Endometrium (tissue), 2 donors: Measurements from ENCODE around the gene PRM1.
"Not testable (repeated sequence)": the region's sequence is repeated elsewhere in the genome, so short reads cannot be mapped to it uniquely, and the experiment has no call there.

Source experiments
- FAIRE-seq: peaks from 2 replicates; lab custom pipeline; 2012; peaks lifted over from hg19 to GRCh38; lab: Jason Lieb, UNC
- donor health status: control.
- donor health status: control.

The PRM1 gene

DNA sequence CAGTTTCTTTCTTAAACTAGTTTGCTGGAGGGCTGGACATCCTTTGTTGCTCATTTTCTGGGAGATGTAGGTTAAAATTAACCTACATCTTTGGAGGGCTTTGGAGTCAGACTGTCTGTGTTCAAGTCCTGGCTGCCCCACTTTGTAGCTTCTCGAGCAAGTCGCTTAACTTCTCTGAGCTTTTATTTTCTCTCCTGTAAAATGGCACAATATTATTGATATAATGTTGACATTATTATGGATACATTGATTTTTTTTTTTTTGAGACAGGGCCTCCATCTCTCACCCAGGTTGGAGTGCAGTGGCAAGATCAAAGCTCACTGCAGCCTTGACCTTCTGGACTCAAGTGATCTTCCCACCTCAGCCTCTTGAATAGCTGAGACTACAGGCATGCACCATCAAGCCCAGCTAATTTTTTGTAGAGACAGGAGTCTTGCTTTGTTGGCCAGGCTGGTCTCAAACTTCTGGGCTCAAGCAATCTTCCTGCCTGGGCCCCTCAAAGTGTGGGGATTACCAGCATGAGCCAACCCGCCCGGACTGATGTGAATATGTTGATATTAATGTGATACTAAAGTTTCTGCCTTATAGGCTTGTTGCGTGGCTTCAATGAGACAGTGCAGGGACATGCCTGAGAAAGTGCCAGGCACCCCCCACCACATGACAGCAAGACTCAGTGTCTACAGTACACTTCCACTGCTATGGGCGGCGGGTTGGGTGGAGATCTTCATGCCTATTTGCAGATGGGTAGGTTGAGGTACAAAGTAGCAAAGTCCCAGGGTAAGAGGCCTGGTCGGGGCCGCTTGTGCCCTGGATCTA, 32.6 kb upstream of the PRM1 start:
- FAIRE-seq = no peak

DNA sequence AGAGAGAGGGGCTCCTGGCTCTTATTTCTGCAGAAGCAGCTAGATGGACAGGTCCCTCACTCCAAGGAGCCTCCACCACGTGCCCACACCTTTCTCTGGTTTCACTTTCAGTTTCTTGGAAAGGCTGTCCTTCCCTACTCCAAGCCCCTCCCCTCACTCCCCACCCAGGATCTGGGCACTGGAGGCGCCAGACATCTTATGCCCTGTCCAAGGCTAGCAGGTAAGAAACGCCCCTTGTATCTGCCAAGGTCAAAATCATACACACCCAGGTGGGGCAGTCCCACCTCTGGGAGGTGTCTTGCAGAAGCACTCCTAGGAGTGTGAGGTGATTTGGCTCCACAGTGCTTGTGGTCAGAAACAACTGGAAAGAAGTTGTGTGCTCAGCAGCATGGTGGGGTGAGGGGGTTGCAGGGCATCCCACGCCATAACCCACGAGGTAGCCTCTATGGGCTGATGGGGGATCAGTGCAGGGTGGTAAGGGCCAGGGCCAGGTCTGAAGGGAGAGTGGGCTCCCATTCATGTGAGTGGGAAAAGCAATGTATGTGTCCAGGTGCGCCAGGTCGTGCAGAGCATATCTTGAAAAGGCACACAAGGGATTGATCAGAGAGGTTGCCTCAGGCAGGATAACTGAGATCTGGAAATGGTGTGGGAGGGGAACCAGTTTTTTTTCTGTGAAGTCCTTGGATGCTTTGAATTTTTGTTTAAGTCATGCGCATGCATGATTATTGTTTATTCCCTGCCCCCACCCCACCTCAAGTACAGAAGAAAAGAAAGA, 31.8 kb upstream of the PRM1 start:
- FAIRE-seq = no peak

GRCh38 chr16:11310997-11311561, 29.9 kb upstream of the PRM1 start:
- FAIRE-seq = no peak

- no peak for FAIRE-seq
Observed at GRCh38 chr16:11310634-11310977, 29.5 kb upstream of the PRM1 start.

DNA sequence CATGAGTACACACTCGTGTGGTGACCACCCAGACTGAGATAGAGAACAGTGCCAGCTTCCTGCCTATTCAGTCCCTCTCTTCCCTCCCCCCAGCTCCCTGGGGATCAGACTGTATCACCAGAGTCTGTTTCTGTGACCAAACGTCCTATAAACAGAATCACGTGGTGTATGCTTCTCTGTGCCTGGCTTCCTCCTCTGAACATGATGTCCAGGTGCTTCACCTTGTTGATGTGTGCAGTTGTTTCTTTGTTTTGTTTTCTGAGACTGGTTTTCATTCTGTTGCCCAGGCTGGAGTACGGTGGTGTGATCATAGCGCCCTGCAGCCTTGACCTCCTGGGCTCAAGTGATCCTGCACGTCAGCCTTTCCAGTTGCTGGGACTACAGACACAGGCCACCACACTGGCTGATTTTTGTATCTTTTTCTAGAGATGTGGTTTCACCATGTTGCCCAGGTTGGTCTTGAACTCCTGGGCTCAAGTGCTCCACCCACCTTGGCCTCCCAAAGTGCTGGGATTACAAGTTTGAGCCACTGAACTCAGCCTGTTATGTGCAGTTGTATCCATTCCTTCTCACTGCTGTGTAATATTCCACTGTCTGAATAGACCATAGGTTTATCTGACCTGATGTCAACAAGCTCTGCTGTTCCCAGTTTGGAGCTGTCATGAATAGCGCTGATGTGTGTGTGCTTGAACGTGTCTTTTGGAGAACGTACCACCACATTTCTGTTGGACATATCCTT, 28.9 kb upstream of the PRM1 start:
- FAIRE-seq = no peak

GRCh38 chr16:11308493-11309283, 27.6 kb upstream of the PRM1 start:
- FAIRE-seq = no peak

DNA sequence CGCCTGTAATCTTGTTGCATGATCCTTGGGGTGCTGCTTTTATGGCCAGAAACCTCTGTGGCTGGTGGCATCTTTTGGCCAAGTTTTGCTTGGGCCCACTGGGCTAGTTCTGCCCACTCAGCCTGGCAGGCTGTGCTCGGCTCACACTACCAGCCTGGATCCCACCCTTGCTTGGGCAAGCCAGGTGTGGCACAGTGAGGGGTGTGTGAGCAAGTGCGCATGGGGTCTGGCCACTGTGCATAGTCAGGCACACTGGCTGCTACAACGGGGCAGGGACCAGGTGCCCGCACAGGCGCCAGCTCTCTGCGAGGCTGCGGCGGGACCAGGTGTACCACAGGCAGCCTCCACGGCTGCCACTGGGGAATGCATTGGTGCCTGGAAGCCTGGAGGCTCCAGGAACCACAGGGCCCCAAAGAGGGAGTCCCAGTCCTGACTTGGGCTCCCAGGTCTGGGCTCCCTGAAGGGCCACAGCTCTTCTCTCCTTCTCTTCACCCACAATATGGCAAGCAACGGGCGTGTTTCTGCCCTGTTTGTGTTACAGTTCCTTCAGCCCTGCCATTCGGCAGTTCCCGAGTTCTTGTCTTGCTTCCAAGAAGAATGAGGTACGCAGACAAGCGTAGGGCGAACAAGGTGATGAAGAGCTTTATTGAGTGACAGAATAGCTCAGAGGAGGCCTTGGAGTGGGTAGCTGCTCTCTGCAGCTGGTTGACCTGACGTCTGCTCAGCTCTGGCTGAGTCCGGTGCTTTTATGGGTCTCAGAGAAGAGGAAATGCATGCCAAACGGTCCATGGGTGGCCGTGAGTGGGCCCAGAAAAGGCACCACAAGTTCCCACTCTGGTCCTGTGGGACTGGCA, 26.7 kb upstream of the PRM1 start:
- FAIRE-seq = no peak

- FAIRE-seq = no peak
Observed at GRCh38 chr16:11306997-11307638, 26.0 kb upstream of the PRM1 start.

DNA sequence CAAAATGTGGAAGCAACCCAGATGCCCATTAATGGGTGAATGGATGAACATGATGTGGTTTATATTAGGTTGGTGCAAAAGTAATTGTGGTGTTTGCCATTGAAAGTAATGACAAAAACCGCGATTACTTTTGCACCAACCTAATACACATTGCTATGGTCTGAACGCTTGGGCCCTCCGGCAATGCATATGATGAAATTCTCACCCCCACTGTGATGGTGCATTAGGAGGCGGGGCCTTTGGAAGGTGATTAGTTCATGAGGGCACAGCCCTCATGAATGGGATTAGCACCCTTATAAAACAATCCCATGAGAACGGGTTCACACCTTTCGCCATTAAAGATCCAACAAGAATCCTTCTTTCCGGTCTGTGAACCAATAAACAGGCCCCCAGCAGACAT, 25.3 kb upstream of the PRM1 start:
- FAIRE-seq = no peak

DNA sequence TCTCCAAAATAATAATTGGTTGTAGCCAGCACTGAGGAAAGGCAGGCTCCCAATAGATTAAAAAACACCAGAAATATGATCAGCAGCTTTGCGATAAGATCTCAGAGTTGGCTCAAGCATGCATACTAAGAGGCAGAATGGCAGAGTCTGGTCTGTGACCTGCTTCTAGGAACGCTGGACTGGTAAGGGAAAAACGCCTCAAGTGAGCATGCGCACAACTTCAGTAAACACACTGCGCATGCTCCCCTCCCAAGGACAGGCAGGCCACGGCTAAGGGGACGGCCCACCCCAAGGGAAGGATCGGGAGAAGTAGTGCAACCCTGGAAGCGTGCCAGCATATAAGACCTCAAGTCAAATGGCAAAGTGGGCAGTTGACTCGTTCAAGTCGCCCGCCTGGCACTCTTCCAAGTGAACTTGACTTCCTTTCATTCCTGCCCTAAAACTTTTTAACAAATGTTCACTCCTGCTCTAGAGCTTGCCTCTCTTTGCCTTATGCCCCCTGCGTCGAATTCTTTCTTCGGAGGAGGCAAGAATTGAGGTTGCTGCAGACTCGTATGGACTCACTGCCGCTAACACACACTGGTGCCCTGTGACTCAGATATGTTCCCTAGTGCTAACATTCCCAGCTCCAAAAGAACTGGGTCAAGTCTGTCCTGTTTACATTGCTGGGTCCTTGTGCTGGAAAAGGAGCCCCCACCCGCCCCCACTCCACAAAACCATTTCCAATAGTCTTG, 22.4 kb upstream of the PRM1 start:
- no peak for FAIRE-seq

GRCh38 chr16:11302977-11303376, 21.8 kb upstream of the PRM1 start:
- no peak for FAIRE-seq

GRCh38 chr16:11301645-11302501, 20.7 kb upstream of the PRM1 start:
- no peak for FAIRE-seq

DNA sequence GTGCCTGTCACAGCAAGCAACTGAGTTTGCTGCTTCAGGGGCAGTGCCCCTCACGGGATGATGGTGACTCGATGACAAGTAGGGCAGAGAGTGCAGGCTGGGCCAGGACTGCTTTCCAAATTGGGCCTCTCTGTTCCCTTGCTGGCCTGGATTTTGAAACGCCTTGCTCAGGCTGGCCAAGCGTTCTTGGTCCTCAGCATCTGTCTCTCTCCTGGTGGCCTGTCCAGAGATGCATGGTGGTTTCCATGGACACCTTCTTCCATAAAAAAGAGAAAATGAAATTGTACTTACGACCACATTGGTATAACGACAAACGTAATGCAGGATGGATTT, 19.4 kb upstream of the PRM1 start:
- no peak for FAIRE-seq

DNA sequence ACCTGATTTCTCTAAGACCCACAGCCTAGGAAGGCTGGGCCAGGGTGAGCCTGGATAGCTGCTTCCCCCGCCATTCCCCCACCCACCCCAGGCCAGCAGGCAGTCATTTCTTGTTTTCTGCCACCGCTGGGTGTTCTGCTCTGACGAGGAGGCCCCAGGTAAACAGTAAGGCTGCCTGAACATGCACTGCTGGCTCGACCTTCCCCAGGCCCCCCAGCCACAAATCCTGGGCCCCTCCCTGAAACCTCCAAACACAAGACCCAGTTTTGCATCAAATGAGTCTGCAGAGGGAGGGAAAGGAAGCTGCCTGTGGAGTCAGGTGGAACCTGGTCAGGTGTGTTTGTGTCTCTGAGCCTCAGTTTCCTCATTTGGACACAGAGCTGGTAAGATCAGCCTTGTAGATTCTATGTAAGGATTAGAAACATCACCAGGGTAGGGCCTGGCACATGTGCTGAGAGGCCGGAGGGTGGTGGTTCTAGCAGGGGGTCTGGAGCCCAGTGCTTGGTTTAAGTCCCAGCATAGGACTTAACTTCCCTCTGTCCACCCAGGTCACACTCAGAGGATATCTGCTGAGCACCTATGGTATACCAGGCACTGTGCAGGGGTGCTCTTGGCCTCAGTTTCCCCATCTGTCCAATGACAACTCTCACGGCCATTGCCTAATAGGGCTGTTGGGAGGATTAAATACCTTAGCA, 18.9 kb upstream of the PRM1 start:
- no peak for FAIRE-seq

DNA sequence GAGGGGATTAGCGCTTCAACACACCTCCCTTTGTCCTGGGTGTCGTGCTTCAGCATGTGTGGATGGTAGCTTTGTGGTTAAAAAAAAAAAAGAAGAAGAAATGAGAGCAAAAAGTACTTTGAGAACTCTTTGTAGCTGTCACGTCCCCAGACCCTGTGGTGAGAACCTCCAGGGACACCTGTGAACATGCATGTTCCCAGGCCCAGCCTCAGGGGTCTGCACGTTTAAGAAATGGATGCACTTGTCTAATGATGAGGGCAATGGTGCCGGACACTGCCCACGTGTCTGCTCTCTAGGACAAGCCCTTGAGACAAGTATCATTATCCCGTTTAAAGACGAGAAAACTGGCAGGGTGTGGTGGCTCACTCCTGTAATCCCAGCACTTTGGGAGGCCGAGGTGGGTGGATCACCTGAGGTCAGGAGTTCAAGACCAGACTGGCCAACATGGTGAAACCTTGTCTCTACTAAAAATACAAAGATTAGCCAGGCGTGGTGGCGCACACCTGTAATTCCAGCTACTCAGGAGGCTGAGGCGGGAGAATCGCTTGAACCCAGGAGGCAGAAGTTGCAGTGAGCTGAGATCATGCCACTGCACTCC, 17.9 kb upstream of the PRM1 start:
- not testable (repeated sequence) for FAIRE-seq

DNA sequence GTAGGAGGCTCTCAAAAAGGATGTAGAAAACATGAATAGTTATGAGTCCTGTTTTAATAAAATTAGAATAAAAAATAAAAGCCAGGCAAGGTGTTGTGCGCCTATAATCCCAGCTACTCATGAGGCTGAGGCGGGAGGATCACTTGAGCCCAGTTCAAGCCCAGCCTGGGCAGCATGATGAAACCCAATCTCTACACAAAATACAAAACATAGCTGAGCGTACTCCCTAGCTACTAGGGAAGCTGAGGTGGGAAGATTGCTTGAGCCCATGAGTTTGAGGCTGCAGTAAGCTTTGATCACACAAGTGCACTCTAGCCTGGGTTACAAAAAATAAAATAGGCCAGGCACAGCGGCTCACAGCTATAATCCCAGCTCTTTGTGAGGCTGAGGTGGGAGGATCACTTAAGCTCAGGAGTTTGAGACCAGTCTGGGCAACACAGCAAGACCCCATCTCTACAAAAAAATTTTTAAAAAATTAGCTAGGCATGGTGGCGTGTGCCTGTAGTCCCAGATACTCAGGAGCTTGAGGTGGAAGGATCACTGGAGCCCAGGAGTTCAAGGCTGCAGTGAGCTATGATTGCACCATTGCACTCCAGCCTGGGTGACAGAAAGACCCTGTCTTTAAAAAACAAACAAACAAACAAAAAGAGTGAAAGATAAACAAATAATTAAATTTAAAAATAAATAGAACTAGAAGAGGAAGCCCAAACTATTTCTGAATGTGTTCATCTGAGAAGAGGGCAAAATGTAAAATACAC, 17.2 kb upstream of the PRM1 start:
- FAIRE-seq = no peak
